Liver (tissue), 3 donors: ENCODE data around the gene PRG3.

Experiments
- CTCF ChIP-seq: fragments of 150-350 bp; IDR thresholded peaks from 2 replicates; pipeline ENCODE4 v1.5.1; 2017; ENCODE audit warnings: improper control_type of control experiment, low read depth, low read length; ENCODE audit not compliant: missing input control
- EGR1 ChIP-seq, 2 donors: IDR thresholded peaks; 2 replicates each; pipeline ENCODE4 v1.6.1; 2016 to 2018; ENCODE audit warnings: antibody characterized with exemption in 2 of 2, low read depth in 2 of 2
- GABPA ChIP-seq, 2 donors: IDR thresholded peaks in 1 of 2; conservative IDR thresholded peaks in 1 of 2; 2 replicates each; pipeline ENCODE4 v1.6.1; 2016; ENCODE audit warnings: antibody characterized with exemption in 2 of 2, mild to moderate bottlenecking in 1 of 2, moderate library complexity in 1 of 2
- RAD21 ChIP-seq, 2 donors: IDR thresholded peaks; 2 replicates each; pipeline ENCODE4 v1.6.1; 2016; ENCODE audit warnings: antibody characterized with exemption in 2 of 2, mild to moderate bottlenecking in 2 of 2
- donor health status: healthy.
- donor health status: healthy.

DNA sequence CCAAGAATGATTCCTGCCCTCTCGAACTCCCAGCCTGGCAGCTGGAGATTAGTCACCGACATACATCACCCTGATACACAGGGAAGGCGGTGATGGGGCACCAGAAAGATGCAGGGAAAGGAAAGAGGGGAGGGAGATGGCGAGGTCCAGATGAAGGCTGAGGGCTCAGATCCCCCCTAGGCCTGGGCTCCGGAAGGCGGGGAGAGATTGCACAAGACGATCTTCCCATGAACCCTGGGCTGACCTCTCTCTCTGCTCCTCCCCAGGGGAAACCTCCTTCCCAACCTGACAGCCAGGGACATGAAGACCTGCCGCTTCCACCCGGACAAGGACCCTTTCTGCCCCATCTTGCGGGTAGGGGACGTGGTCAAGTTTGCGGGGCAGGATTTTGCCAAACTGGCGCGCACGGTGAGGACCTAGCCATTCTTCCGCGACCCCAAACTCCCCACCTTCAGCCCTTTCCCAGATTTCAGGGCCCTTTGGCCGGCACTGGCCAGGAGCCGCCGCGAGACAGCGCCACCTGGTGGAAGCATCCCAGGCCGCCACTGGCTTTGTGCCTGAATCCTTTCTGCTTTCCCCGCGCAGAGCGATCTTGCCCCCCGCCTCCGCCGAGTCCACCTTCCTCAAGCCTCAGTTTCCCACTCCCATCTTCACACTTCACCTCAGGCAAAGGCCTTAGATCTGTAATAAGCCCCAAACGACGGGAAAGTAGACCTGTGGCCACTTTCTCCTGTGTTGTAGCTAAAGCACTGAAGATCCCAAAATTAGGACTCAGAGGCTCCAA lies 31.3 kb downstream of the PRG3 start:
- TF ChIP-seq EGR1 (IDR thresholded peaks at IDR 0.05; ENCODE audit: low read depth in 2 of 2) (no peak), CTCF (peak; percentile 77), GABPA (IDR thresholded peaks at IDR 0.05 in 1 of 2, conservative IDR thresholded peaks at IDR 0.05 in 1 of 2) (no peak), RAD21 (IDR thresholded peaks at IDR 0.05) (peak; percentile 64 to 79)
